ENCODE results near the gene ANKH.

DNA sequence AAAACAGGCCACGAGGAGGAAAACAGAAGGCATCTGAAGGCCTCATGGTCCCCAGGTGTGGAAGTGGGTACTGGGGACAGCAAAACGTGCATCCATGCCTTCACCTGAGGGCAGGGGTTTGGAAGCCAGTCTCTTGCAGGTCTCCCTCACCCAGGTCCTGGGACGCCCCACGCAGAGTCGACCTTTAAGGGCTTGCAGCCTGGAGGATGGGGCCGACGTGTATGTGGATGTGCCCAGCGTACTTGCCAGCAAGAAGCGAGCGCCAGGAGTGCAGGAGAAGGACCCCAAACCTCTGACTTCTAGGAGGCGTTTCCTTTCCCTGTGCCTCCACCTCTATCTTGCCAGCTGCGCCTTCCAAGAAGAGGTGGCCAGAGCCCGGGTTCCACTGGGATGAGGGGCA, 141.1 kb downstream of the ANKH start:
- TF ChIP-seq IRF2 (CRISPR knock-in tag; IDR thresholded peaks at IDR 0.05) (no peak), MAFF (IDR thresholded peaks at IDR 0.05; ENCODE audit: low read depth, low read length) (no peak), EP300 (IDR thresholded peaks at IDR 0.05; ENCODE audit: low read depth in 2 of 2, low read length in 2 of 2) (no peak), EP300 (CRISPR knock-in tag; IDR thresholded peaks at IDR 0.05; ENCODE audit: borderline replicate concordance) (no peak), REXO4 (CRISPR knock-in tag; IDR thresholded peaks at IDR 0.05; ENCODE audit: borderline replicate concordance) (no peak), FOSL2 (CRISPR knock-in tag; IDR thresholded peaks at IDR 0.05) (no peak), ATM (IDR thresholded peaks at IDR 0.05; ENCODE audit: borderline replicate concordance) (no peak), NFYB (CRISPR knock-in tag; IDR thresholded peaks at IDR 0.05) (no peak), SP1 (IDR thresholded peaks at IDR 0.05) (no peak), SP1 (CRISPR knock-in tag; IDR thresholded peaks at IDR 0.05) (no peak)
- TF ChIP-seq, protein P1, sequence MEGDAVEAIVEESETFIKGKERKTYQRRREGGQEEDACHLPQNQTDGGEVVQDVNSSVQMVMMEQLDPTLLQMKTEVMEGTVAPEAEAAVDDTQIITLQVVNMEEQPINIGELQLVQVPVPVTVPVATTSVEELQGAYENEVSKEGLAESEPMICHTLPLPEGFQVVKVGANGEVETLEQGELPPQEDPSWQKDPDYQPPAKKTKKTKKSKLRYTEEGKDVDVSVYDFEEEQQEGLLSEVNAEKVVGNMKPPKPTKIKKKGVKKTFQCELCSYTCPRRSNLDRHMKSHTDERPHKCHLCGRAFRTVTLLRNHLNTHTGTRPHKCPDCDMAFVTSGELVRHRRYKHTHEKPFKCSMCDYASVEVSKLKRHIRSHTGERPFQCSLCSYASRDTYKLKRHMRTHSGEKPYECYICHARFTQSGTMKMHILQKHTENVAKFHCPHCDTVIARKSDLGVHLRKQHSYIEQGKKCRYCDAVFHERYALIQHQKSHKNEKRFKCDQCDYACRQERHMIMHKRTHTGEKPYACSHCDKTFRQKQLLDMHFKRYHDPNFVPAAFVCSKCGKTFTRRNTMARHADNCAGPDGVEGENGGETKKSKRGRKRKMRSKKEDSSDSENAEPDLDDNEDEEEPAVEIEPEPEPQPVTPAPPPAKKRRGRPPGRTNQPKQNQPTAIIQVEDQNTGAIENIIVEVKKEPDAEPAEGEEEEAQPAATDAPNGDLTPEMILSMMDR (CRISPR knock-in tag; IDR thresholded peaks at IDR 0.05) = no peak
- TF ChIP-seq, protein P2, sequence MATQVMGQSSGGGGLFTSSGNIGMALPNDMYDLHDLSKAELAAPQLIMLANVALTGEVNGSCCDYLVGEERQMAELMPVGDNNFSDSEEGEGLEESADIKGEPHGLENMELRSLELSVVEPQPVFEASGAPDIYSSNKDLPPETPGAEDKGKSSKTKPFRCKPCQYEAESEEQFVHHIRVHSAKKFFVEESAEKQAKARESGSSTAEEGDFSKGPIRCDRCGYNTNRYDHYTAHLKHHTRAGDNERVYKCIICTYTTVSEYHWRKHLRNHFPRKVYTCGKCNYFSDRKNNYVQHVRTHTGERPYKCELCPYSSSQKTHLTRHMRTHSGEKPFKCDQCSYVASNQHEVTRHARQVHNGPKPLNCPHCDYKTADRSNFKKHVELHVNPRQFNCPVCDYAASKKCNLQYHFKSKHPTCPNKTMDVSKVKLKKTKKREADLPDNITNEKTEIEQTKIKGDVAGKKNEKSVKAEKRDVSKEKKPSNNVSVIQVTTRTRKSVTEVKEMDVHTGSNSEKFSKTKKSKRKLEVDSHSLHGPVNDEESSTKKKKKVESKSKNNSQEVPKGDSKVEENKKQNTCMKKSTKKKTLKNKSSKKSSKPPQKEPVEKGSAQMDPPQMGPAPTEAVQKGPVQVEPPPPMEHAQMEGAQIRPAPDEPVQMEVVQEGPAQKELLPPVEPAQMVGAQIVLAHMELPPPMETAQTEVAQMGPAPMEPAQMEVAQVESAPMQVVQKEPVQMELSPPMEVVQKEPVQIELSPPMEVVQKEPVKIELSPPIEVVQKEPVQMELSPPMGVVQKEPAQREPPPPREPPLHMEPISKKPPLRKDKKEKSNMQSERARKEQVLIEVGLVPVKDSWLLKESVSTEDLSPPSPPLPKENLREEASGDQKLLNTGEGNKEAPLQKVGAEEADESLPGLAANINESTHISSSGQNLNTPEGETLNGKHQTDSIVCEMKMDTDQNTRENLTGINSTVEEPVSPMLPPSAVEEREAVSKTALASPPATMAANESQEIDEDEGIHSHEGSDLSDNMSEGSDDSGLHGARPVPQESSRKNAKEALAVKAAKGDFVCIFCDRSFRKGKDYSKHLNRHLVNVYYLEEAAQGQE (IDR thresholded peaks at IDR 0.05; ENCODE audit: borderline replicate concordance in 1 of 2, low read depth in 1 of 2, low read length in 2 of 2) = no peak
- TF ChIP-seq, protein P3, sequence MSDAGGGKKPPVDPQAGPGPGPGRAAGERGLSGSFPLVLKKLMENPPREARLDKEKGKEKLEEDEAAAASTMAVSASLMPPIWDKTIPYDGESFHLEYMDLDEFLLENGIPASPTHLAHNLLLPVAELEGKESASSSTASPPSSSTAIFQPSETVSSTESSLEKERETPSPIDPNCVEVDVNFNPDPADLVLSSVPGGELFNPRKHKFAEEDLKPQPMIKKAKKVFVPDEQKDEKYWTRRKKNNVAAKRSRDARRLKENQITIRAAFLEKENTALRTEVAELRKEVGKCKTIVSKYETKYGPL (CRISPR knock-in tag; IDR thresholded peaks at IDR 0.05) = no peak
